Measurements from ENCODE around the gene ITGA2B. TPM values are rescaled to one million over a fixed set of nuclear protein-coding genes. Genes with fewer than 3 reads are reported as not detected.

The ITGA2B gene
- total and polyA plus RNA-seq, 2 experiments from 2014 or later = 0.77 to 3.6 TPM

DNA sequence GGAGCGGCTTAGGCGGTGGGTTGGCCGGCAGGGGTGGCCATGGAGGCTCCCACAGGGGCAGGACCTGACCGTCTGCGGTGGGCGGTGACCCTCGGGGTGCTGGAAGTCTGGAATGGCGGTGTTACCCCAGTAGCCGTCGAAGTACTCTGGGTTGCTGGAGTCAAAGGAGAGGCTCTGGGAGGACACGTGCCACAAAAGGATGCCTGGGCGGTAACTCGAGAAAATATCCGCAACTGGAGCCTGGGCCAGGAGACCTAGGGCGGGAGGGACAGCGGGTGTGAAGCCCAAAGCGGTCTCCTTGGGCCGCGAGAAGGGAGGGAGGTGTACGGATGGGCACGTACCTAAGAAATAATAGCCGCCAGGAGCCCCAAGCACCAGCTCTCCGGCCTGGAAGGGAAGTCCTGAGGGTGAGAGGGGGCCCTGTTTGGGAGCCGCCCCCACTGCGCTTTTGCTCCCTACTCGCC, 4.6 kb downstream of the ITGA2B start:
- Histone ChIP-seq H2AFZ (peak overlapping the region; percentile 52), H3K4me3 (peak overlapping the region; percentile 28), H3K79me2 (no peaks in the 10 kb centered on the region), H3K4me2 (peak overlapping the region; percentile 93), H3K36me3 (replicated peaks; ENCODE audit: insufficient read depth, low read depth) (no peaks in the 10 kb centered on the region), H3K27ac (no peak overlapping the region), H3K9me3 (ENCODE audit: low read depth) (no peaks in the 10 kb centered on the region), H3K9me2 (replicated peaks; ENCODE audit: insufficient read depth) (no peaks in the 10 kb centered on the region), H4K20me1 (ENCODE audit: insufficient read depth, poor library complexity, severe bottlenecking) (no peaks in the 10 kb centered on the region), H3K4me1 (ENCODE audit: insufficient read depth) (peaks cover 5% of the 10 kb centered on the region), H3K27me3 (peaks cover 31% of the 10 kb centered on the region)
- 2% methylated on average over 21 of the region's 26 CpGs for WGBS (ENCODE audit: low lambda C conversion rate, missing lambda C conversion rate)
- no peak for TF ChIP-seq EZH2 (IDR thresholded peaks at IDR 0.05; ENCODE audit: borderline replicate concordance)
- no peak for TF ChIP-seq EZH2phosphoT487 (IDR thresholded peaks at IDR 0.05; ENCODE audit: low read depth, severe bottlenecking, unreplicated experiment)
- TF ChIP-seq, protein P1, sequence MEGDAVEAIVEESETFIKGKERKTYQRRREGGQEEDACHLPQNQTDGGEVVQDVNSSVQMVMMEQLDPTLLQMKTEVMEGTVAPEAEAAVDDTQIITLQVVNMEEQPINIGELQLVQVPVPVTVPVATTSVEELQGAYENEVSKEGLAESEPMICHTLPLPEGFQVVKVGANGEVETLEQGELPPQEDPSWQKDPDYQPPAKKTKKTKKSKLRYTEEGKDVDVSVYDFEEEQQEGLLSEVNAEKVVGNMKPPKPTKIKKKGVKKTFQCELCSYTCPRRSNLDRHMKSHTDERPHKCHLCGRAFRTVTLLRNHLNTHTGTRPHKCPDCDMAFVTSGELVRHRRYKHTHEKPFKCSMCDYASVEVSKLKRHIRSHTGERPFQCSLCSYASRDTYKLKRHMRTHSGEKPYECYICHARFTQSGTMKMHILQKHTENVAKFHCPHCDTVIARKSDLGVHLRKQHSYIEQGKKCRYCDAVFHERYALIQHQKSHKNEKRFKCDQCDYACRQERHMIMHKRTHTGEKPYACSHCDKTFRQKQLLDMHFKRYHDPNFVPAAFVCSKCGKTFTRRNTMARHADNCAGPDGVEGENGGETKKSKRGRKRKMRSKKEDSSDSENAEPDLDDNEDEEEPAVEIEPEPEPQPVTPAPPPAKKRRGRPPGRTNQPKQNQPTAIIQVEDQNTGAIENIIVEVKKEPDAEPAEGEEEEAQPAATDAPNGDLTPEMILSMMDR (IDR thresholded peaks at IDR 0.05; ENCODE audit: poor library complexity) = no peak
- DNase-seq (ENCODE audit: low spot score) = no peak

DNA sequence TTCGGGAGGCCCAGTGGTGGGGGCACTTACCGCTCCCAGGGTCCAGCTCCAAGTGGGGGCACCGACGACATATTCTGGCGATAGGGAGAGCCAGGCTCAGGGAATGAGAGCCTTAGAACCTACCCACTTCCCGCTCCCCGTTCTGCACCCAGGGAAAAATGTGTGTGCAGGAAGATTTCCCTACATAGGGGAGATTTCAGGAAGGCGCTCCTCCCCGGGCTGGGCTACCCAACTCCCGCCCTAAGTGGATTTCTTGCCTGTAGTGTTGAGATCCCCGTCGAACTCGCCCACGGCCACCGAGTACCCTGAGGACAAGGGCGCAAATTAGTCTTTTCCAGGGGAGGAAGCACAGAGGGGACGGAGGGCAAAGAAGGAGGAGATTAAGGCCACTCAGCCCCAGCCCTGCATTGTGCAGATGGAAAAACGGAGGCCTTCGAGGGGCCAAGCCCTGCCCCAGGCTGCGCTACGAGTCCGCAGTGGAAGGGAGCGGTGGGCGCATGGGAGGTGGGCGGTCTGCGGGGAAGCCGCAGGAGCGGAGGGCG, 5.1 kb downstream of the ITGA2B start:
- Histone ChIP-seq H3K4me2 (peak overlapping the region; percentile 93), H3K9me3 (ENCODE audit: low read depth) (no peaks in the 10 kb centered on the region), H4K20me1 (ENCODE audit: insufficient read depth, poor library complexity, severe bottlenecking) (no peaks in the 10 kb centered on the region), H3K79me2 (no peaks in the 10 kb centered on the region), H3K4me1 (ENCODE audit: insufficient read depth) (peaks cover 5% of the 10 kb centered on the region), H3K36me3 (replicated peaks; ENCODE audit: insufficient read depth, low read depth) (no peaks in the 10 kb centered on the region), H2AFZ (peak overlapping the region; percentile 52), H3K27ac (no peak overlapping the region), H3K4me3 (no peak overlapping the region), H3K9me2 (replicated peaks; ENCODE audit: insufficient read depth) (no peaks in the 10 kb centered on the region), H3K27me3 (peaks cover 31% of the 10 kb centered on the region)
- TF ChIP-seq EZH2phosphoT487 (IDR thresholded peaks at IDR 0.05; ENCODE audit: low read depth, severe bottlenecking, unreplicated experiment) (no peak), EZH2 (IDR thresholded peaks at IDR 0.05; ENCODE audit: borderline replicate concordance) (no peak)
- TF ChIP-seq, protein P1 (IDR thresholded peaks at IDR 0.05; ENCODE audit: poor library complexity) = no peak
- DNase-seq (ENCODE audit: low spot score) = no peak
- WGBS (ENCODE audit: low lambda C conversion rate, missing lambda C conversion rate) = 22% methylated on average over 27 of the region's 29 CpGs

GRCh38 chr17:44383861-44384260, 5.6 kb downstream of the ITGA2B start:
- no peak for DNase-seq (ENCODE audit: low spot score)
- TF ChIP-seq, protein P1 (IDR thresholded peaks at IDR 0.05; ENCODE audit: poor library complexity) = no peak
- TF ChIP-seq EZH2 (IDR thresholded peaks at IDR 0.05; ENCODE audit: borderline replicate concordance) (no peak), EZH2phosphoT487 (IDR thresholded peaks at IDR 0.05; ENCODE audit: low read depth, severe bottlenecking, unreplicated experiment) (no peak)
- 85% methylated on average over 15 of the region's 16 CpGs for WGBS (ENCODE audit: low lambda C conversion rate, missing lambda C conversion rate)
- Histone ChIP-seq H2AFZ (no peak overlapping the region), H3K79me2 (no peaks in the 10 kb centered on the region), H3K9me3 (ENCODE audit: low read depth) (no peaks in the 10 kb centered on the region), H3K27ac (no peak overlapping the region), H3K4me3 (no peak overlapping the region), H3K9me2 (replicated peaks; ENCODE audit: insufficient read depth) (no peaks in the 10 kb centered on the region), H3K4me2 (no peak overlapping the region), H3K36me3 (replicated peaks; ENCODE audit: insufficient read depth, low read depth) (no peaks in the 10 kb centered on the region), H3K4me1 (ENCODE audit: insufficient read depth) (peaks cover 5% of the 10 kb centered on the region), H3K27me3 (peaks cover 31% of the 10 kb centered on the region), H4K20me1 (ENCODE audit: insufficient read depth, poor library complexity, severe bottlenecking) (no peaks in the 10 kb centered on the region)

Data from hepatocyte (in vitro differentiated cells).